Stomach (tissue), 4 donors: ENCODE data around the gene ALX3.

ENCODE experiments used
- EP300 ChIP-seq: sonication (generic); formaldehyde crosslinking; IDR thresholded peaks from one replicate; pipeline ENCODE4 v1.6.1; 2017; ENCODE audit warnings: antibody characterized with exemption
- POLR2A ChIP-seq, 4 donors: fragments of 450-650 bp; IDR thresholded peaks; one replicate each; pipeline ENCODE4 v1.6.1; 2016; ENCODE audit warnings: antibody characterized with exemption in 4 of 4, control low read depth in 2 of 4, mild to moderate bottlenecking in 1 of 4, moderate library complexity in 1 of 4
- TF ChIP-seq, protein P1 (sequence below), 7 experiments: fragments of 450-650 bp in 4 of 7; fragments of 200-600 bp in 3 of 7; sonication (generic) in 3 of 7; IDR thresholded peaks; one replicate each; pipeline ENCODE4 v1.5.1; 2016 to 2019; ENCODE audit warnings: antibody characterized with exemption in 7 of 7, control low read depth in 2 of 7, mild to moderate bottlenecking in 1 of 7

DNA sequence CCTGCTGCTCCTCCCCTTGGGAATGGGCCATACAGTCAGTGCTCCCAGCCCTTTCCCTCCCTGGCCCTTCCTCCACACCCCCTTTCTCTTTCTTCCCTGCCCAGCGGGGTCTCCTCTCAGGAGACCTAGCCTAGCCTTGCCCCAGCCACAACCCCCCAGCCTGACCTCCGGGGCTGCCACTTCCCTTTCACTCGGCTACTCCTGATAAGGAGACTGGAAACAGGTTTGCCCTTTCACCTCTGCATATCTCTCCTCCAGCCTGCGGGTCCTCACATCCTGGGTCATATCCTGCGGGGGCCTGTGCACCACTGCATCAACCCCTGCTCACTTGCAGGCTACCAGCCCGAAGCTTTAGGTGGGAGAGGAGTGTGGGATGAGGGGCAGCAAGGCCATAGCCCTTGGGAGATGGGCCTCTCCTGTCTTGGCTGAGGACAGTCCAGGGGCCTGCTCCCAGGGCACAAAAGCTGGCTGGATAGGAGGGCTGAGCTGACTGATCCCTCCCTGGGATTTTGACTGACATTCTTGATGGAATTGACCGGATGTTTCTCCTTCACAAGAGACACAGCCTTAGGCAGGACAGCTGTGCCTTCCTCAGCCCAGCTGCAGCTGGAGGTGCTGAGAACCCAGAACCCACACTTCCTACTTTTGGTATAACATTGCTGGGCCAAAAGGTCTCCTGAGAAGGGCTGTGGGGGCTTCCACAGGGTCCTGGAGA lies 19.2 kb upstream of the ALX3 start:
- TF ChIP-seq, protein P1, sequence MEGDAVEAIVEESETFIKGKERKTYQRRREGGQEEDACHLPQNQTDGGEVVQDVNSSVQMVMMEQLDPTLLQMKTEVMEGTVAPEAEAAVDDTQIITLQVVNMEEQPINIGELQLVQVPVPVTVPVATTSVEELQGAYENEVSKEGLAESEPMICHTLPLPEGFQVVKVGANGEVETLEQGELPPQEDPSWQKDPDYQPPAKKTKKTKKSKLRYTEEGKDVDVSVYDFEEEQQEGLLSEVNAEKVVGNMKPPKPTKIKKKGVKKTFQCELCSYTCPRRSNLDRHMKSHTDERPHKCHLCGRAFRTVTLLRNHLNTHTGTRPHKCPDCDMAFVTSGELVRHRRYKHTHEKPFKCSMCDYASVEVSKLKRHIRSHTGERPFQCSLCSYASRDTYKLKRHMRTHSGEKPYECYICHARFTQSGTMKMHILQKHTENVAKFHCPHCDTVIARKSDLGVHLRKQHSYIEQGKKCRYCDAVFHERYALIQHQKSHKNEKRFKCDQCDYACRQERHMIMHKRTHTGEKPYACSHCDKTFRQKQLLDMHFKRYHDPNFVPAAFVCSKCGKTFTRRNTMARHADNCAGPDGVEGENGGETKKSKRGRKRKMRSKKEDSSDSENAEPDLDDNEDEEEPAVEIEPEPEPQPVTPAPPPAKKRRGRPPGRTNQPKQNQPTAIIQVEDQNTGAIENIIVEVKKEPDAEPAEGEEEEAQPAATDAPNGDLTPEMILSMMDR (IDR thresholded peaks at IDR 0.05) = no peak
- TF ChIP-seq POLR2A (IDR thresholded peaks at IDR 0.05) (no peak), EP300 (no peak)
